ENCODE results near the gene KRT12. TPM values are rescaled to one million over a fixed set of nuclear protein-coding genes. Genes with fewer than 3 reads are reported as not detected.

KRT12 gene
- total RNA-seq, 1 donor from 2014 or later, result not detected

- TF ChIP-seq CTCF (IDR thresholded peaks at IDR 0.05), result no peak
- no peak overlapping the region for H3K27ac Mint-ChIP-seq
- H3K4me1 Mint-ChIP-seq, result peaks cover 6% of the 10 kb centered on the region
- H3K27me3 Mint-ChIP-seq, result peaks cover 27% of the 10 kb centered on the region
- no peak overlapping the region for H3K4me3 Mint-ChIP-seq
- H3K9me3 Mint-ChIP-seq, result no peaks in the 10 kb centered on the region
- ATAC-seq (ENCODE audit: low read depth), result no peak
- DNase-seq, result no peak
- intact Hi-C loops (cut with micrococcal nuclease), result no loop called here
- ChIA-PET CTCF (no interaction called here), POLR2A (no interaction called here)
- H3K36me3 Mint-ChIP-seq (ENCODE audit: low read depth), result no peaks in the 10 kb centered on the region
These were observed 45.6 kb upstream of the KRT12 start for GRCh38 chr17:40912486-40913210.

GRCh38 chr17:40910441-40910841 lies 43.4 kb upstream of the KRT12 start:
- ATAC-seq (ENCODE audit: low read depth) (no peak), DNase-seq (no peak)
- H3K27me3 Mint-ChIP-seq, result peaks cover 29% of the 10 kb centered on the region
- TF ChIP-seq CTCF (IDR thresholded peaks at IDR 0.05), result no peak
- peaks cover 2% of the 10 kb centered on the region for H3K4me1 Mint-ChIP-seq
- ChIA-PET POLR2A (no interaction called here), CTCF (interaction anchor here (1.2 to 3.5 kb wide), 8 partner anchors 15 to 753 kb away, joined by 3 to 23 read pairs (median 8); partner anchors contain the start of gene KRTAP16-1)
- no peaks in the 10 kb centered on the region for H3K36me3 Mint-ChIP-seq (ENCODE audit: low read depth)
- no peaks in the 10 kb centered on the region for H3K9me3 Mint-ChIP-seq
- H3K27ac Mint-ChIP-seq, result no peak overlapping the region
- intact Hi-C loops (cut with micrococcal nuclease), result no loop called here
- no peak overlapping the region for H3K4me3 Mint-ChIP-seq

DNA sequence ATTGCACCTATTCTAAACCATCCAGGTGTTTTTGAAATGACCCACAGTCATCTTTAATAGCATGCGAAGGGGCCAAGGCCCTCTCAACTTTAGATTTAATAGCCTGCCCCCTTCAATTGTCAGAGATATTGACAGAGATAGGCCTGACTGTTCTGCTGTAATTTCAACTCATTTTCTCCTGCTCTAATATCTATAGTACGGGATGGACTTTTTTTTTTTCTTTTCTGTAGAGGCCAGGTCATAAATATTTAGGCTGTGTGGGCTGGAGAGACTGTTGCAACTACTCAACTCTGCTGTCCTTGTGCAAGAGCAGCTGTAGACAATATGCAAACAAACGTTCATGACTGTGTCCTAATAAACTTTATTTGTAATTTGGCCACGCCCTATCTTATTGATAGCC lies 42.7 kb upstream of the KRT12 start:
- ChIA-PET POLR2A (no interaction called here), CTCF (interaction anchor here (1.2 to 3.5 kb wide), 7 partner anchors 380 to 754 kb away, joined by 3 to 23 read pairs (median 13); partner anchors contain the start of gene KRTAP16-1)
- H3K9me3 Mint-ChIP-seq, result no peaks in the 10 kb centered on the region
- no peak for ATAC-seq (ENCODE audit: low read depth)
- no peak overlapping the region for H3K27ac Mint-ChIP-seq
- no peaks in the 10 kb centered on the region for H3K4me1 Mint-ChIP-seq
- intact Hi-C loops (cut with micrococcal nuclease), result loop anchor here (1.0 to 10.0 kb wide), 8 partner anchors 107 to 758 kb away; no protein-coding TSS in a partner anchor
- no peaks in the 10 kb centered on the region for H3K36me3 Mint-ChIP-seq (ENCODE audit: low read depth)
- DNase-seq, result no peak
- H3K4me3 Mint-ChIP-seq, result no peak overlapping the region
- H3K27me3 Mint-ChIP-seq, result peaks cover 31% of the 10 kb centered on the region
- TF ChIP-seq CTCF (IDR thresholded peaks at IDR 0.05), result no peak

DNA sequence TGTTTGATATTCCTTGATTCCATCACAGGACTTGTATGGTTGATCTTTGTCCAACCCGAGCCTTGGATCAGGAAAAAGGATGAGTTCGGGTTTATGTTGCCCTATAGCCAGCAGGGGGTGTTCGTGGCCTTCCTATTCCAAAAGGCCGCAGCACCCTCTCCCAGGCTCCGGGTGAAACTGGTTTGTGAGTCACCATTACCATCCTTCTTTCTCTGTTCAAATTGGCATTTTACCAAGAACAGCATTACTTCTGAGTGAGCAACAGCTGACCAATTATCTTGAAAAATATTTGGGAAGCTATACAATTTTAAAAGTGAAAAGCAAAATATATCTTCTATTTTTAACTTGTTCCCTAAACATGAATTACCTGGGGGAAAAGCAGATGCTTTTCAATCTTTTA lies 42.3 kb upstream of the KRT12 start:
- CTCF ChIA-PET, result interaction anchor here (1.2 to 3.5 kb wide), 8 partner anchors 289 to 754 kb away, joined by 3 to 23 read pairs (median 8); partner anchors contain the start of gene KRTAP16-1
- Mint-ChIP-seq H3K36me3 (ENCODE audit: low read depth) (no peaks in the 10 kb centered on the region), H3K4me1 (no peaks in the 10 kb centered on the region), H3K9me3 (no peaks in the 10 kb centered on the region), H3K27ac (no peak overlapping the region), H3K4me3 (no peak overlapping the region), H3K27me3 (peaks cover 34% of the 10 kb centered on the region)
- DNase-seq, result no peak
- no peak for TF ChIP-seq CTCF (IDR thresholded peaks at IDR 0.05)
- peak; percentile 77 for ATAC-seq (ENCODE audit: low read depth)
- POLR2A ChIA-PET, result no interaction called here
- intact Hi-C loops (cut with micrococcal nuclease), result loop anchor here (1.0 to 10.0 kb wide), 8 partner anchors 107 to 758 kb away; no protein-coding TSS in a partner anchor

- POLR2A ChIA-PET, result interaction anchor here (0.7 kb wide), 1 partner anchor 742 kb away, joined by 5 read pairs; no protein-coding TSS in a partner anchor
- H3K36me3 Mint-ChIP-seq (ENCODE audit: low read depth), result no peaks in the 10 kb centered on the region
- CTCF ChIA-PET, result interaction anchor here (0.9 to 2.2 kb wide), 3 partner anchors 49 to 756 kb away, joined by 3 to 5 read pairs (median 4); no protein-coding TSS in a partner anchor
- ATAC-seq (ENCODE audit: low read depth) (no peak), DNase-seq (no peak)
- no peak for TF ChIP-seq CTCF (IDR thresholded peaks at IDR 0.05)
- intact Hi-C loops (cut with micrococcal nuclease), result loop anchor here (5.0 to 10.0 kb wide), 2 partner anchors 104 to 282 kb away; no protein-coding TSS in a partner anchor
- peaks cover 4% of the 10 kb centered on the region for H3K4me1 Mint-ChIP-seq
- H3K9me3 Mint-ChIP-seq, result no peaks in the 10 kb centered on the region
- H3K27ac Mint-ChIP-seq, result no peak overlapping the region
- no peak overlapping the region for H3K4me3 Mint-ChIP-seq
- peaks cover 24% of the 10 kb centered on the region for H3K27me3 Mint-ChIP-seq
These were observed 39.6 kb upstream of the KRT12 start for GRCh38 chr17:40906613-40907012.

Measured in activated B cell treated with CpG ODN at 0.5 μM for 24 hours (primary cell).